Measurements from ENCODE around the gene GTF2IRD1.
"Not testable (repeated sequence)": the region's sequence is repeated elsewhere in the genome, so short reads cannot be mapped to it uniquely, and the experiment has no call there.

DNA sequence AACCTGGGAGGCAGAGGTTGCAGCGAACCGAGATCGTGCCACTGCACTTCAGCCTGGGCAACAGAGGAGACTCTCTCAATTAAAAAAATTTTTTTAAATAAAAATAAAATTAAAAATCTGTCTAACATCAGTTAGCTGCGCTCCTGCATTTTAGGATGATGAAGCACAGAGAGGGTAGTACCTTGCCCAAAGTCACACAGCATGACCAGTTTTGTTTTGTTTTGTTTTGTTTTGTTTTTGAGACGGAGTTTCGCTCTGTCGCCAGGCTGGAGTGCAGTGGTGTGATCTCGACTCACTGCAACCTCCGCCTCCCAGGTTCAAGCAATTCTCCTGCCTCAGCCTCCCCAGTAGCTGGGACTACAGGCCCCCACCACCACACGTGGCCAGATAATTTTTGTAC, 55.7 kb downstream of the GTF2IRD1 start:
- not testable (repeated sequence) for TF ChIP-seq POLR2AphosphoS5 (IDR thresholded peaks at IDR 0.05; ENCODE audit: low read depth, low read length); TAF1 (IDR thresholded peaks at IDR 0.05; ENCODE audit: borderline replicate concordance, low read depth, low read length)
